CD4-positive, alpha-beta T cell treated with Interleukin-6 for 4 hours (primary cell): ENCODE measurements around the gene PIGQ.

Source experiments
- DNase-seq: peaks from one replicate; pipeline ENCODE4 v3.0.0-alpha.2; 2020; ENCODE audit warnings: mixed read lengths

Gene PIGQ

DNA sequence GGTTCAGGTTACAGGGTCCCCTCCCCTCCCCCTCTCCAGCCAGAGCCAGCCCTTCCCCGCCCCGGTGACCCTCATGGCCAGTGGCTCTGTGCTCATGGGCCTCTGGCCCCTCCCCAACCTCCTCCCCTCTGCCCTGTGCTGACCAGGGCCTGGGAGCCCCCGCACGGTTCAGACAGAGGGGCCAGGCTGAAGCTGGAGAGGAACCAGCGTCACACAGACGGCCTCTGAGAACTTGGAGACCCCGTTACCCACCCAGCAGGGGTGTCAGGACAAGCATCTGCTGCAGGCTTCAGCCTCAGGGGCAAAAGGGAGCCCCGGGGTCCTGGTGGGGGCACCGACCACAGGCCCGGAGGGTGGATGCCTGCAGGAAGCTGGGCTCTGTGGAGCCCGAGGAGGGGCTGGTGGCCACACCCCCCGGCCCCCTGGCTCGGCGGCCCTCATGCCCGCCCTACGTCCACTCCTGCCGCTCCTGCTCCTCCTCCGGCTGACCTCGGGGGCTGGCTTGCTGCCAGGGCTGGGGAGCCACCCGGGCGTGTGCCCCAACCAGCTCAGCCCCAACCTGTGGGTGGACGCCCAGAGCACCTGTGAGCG lies 61.1 kb downstream of the PIGQ start, which contains the start of gene WFIKKN1:
TSS of gene WFIKKN1 (plus strand) at position 171 of the 591 bp plus-strand sequence. CDS start at position 440, 269 bp downstream.
- no peak for DNase-seq

DNA sequence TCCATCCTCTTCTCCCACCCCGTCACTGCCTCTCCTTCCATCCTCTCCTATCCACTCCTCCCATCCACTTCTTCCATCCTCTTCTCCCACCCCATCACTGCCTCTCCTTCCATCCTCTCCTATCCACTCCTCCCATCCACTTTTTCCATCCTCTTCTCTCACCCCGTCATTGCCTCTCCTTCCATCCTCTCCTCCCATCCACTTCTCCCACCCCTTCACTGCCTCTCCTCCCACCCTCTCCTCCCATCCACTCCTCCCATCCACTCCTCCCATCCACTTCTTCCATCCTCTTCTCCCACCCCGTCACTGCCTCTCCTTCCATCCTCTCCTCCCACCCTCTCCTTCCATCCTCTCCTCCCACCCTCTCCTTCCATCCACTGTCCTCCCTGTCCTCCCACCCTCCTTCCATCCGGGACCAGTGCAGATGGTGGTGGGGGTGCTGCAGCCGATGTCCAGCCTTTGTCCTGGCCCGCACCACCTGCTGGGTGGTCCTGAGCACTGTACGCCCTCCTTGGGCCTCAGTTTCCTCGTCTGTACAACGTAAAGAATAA lies 62.1 kb downstream of the PIGQ start:
- DNase-seq: no peak

DNA sequence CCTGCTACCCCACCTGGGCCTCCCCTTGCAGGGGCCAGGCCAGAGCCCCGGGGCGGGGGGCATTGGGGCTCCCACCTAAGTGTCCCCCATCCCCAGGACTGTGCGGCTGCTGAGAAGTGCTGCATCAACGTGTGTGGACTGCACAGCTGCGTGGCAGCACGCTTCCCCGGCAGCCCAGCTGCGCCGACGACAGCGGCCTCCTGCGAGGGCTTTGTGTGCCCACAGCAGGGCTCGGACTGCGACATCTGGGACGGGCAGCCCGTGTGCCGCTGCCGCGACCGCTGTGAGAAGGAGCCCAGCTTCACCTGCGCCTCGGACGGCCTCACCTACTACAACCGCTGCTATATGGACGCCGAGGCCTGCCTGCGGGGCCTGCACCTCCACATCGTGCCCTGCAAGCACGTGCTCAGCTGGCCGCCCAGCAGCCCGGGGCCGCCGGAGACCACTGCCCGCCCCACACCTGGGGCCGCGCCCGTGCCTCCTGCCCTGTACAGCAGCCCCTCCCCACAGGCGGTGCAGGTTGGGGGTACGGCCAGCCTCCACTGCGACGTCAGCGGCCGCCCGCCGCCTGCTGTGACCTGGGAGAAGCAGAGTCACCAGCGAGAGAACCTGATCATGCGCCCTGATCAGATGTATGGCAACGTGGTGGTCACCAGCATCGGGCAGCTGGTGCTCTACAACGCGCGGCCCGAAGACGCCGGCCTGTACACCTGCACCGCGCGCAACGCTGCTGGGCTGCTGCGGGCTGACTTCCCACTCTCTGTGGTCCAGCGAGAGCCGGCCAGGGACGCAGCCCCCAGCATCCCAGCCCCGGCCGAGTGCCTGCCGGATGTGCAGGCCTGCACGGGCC lies 62.9 kb downstream of the PIGQ start:
- no peak for DNase-seq

DNA sequence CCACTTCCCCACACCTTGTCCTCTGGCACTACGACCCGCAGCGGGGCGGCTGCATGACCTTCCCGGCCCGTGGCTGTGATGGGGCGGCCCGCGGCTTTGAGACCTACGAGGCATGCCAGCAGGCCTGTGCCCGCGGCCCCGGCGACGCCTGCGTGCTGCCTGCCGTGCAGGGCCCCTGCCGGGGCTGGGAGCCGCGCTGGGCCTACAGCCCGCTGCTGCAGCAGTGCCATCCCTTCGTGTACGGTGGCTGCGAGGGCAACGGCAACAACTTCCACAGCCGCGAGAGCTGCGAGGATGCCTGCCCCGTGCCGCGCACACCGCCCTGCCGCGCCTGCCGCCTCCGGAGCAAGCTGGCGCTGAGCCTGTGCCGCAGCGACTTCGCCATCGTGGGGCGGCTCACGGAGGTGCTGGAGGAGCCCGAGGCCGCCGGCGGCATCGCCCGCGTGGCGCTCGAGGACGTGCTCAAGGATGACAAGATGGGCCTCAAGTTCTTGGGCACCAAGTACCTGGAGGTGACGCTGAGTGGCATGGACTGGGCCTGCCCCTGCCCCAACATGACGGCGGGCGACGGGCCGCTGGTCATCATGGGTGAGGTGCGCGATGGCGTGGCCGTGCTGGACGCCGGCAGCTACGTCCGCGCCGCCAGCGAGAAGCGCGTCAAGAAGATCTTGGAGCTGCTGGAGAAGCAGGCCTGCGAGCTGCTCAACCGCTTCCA lies 63.7 kb downstream of the PIGQ start:
- DNase-seq: no peak
